PC-3 (cell line): Measurements from ENCODE around the gene UBTD1. TPM values are rescaled to one million over a fixed set of nuclear protein-coding genes. Genes with fewer than 3 reads are reported as not detected.

Experiments
- ATAC-seq: fragments of 200-7000 bp; cut with Tn5 transposase; 2 replicates; pipeline ENCODE4 v1.9.1; 2020; ENCODE audit warnings: mild to moderate bottlenecking, moderate library complexity
- BruUV-seq: library from RNA; stranded (reverse); fragments of 400-500 nt; replicated peaks from 2 replicates; lab custom pipeline; 2021; lab: Mats Ljungman, UMichigan
- CTCF ChIA-PET: fragments of 300-600 bp; sonication (Branson Sonifier 250); formaldehyde crosslinking; loops from one replicate; lab custom pipeline; 2022; ENCODE audit warnings: antibody characterized with exemption; lab: Charles Lee
- POLR2A ChIA-PET: fragments of 300-600 bp; sonication (Branson Sonifier 250); formaldehyde crosslinking; loops from one replicate; lab custom pipeline; 2022; ENCODE audit warnings: antibody characterized with exemption; ENCODE audit not compliant: unreplicated experiment; lab: Charles Lee
- DNase-seq: peaks from one replicate; pipeline ENCODE4 v3.0.0-alpha.2; 2015
- H2AFZ ChIP-seq: fragments of 300-600 bp; sonication (generic); 2 replicates; pipeline ENCODE4 v1.6.0; 2016; ENCODE audit warnings: antibody characterized with exemption, low read length
- H3F3A ChIP-seq: fragments of 300-600 bp; sonication (generic); one replicate; pipeline ENCODE4 v1.6.0; 2017; ENCODE audit warnings: antibody characterized with exemption, low read length, control low read depth, mild to moderate bottlenecking; ENCODE audit not compliant: unreplicated experiment
- H3K27ac ChIP-seq: fragments of 300-600 bp; sonication (generic); 2 replicates; pipeline ENCODE4 v1.5.1; 2016; ENCODE audit warnings: mild to moderate bottlenecking, low read length
- H3K27me3 ChIP-seq: fragments of 300-600 bp; sonication (generic); 2 replicates; pipeline ENCODE4 v1.6.1; 2016; ENCODE audit warnings: low read length, mixed read lengths
- H3K36me3 ChIP-seq: fragments of 300-600 bp; sonication (generic); 2 replicates; pipeline ENCODE4 v1.6.1; 2016; ENCODE audit warnings: low read depth, mixed run types, low read length, mixed read lengths
- H3K4me1 ChIP-seq: fragments of 300-600 bp; sonication (generic); 2 replicates; pipeline ENCODE4 v1.5.1; 2016; ENCODE audit warnings: low read length; ENCODE audit not compliant: insufficient read depth
- H3K4me2 ChIP-seq: fragments of 300-600 bp; sonication (generic); 2 replicates; pipeline ENCODE4 v1.6.0; 2016; ENCODE audit warnings: low read length
- H3K4me3 ChIP-seq: fragments of 300-600 bp; sonication (generic); 2 replicates; pipeline ENCODE4 v1.5.1; 2016; ENCODE audit warnings: mild to moderate bottlenecking, low read length, mixed read lengths
- H3K79me2 ChIP-seq: fragments of 300-600 bp; sonication (generic); 2 replicates; pipeline ENCODE4 v1.6.1; 2017; ENCODE audit warnings: low read length, mixed read lengths
- H3K9ac ChIP-seq: fragments of 300-600 bp; sonication (generic); 2 replicates; pipeline ENCODE4 v1.6.0; 2016; ENCODE audit warnings: mild to moderate bottlenecking, low read length
- H3K9me2 ChIP-seq: fragments of 300-600 bp; sonication (generic); replicated peaks from 2 replicates; pipeline ENCODE4 v1.6.1; 2016; ENCODE audit warnings: mixed run types, low read length, mixed read lengths
- H3K9me3 ChIP-seq: fragments of 300-600 bp; sonication (generic); 2 replicates; pipeline ENCODE4 v1.6.1; 2016; ENCODE audit warnings: low read length, mixed read lengths
- H4K20me1 ChIP-seq: fragments of 300-600 bp; sonication (generic); 2 replicates; pipeline ENCODE4 v1.6.1; 2016; ENCODE audit warnings: low read length, mixed read lengths
- EZH2 ChIP-seq: fragments of 300-600 bp; sonication (generic); IDR thresholded peaks from one replicate; pipeline ENCODE4 v1.6.1; 2017; ENCODE audit warnings: antibody characterized with exemption, mild to moderate bottlenecking, low read length; ENCODE audit not compliant: unreplicated experiment
- EZH2phosphoT487 ChIP-seq: fragments of 300-600 bp; sonication (generic); IDR thresholded peaks from 2 replicates; pipeline ENCODE4 v1.6.1; 2018; ENCODE audit warnings: mild to moderate bottlenecking, antibody characterized with exemption, low read length, borderline replicate concordance
- intact Hi-C: fragments of 100-400 bp; cut with micrococcal nuclease; formaldehyde crosslinking; loops from 2 replicates; pipeline ENCODE4 v1.9.0; 2023
- total RNA-seq: library from RNA; depleted of rRNA; stranded (reverse); fragments of >200 nt; gene quantifications from 2 replicates; pipeline ENCODE4 v1.2.3, GENCODE V29; 2014
- TF ChIP-seq, protein P1 (sequence below): fragments of 300-600 bp; sonication (generic); conservative IDR thresholded peaks from 2 replicates; pipeline ENCODE4 v1.5.1; 2017; ENCODE audit warnings: antibody characterized with exemption, low read depth, mild to moderate bottlenecking, low read length

The UBTD1 gene
- total RNA-seq, 1 experiment from 2014 or later, result 18.5 TPM

DNA sequence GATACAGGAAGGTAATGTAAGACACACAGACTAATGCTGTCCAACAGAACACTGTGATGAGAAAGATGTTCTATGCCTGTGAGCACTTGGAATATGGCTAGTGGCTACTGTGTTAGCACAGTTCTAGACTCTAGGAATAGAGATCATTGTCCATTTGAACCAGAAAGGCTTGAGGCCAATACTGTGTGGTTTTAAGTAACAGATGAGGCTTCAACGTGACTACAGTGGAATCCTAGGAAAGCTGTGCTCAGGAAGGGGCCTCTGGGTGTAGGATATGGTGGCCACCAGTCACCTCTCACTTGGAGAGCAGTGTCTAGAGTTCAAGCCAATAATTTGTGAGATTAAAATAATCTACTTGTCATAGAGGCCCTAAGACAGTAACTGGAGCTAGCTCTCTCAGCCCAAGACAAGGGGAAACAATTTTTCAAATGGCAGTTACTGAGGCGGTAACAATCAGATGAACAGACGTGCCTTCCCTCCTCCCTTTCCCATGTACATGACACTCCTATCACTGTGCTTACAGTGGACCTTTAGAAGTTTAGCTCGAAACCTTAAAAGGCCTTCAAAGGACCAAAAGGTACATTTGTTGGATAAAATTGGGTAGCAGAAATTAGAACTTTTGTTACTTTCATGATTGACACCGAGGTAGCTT is 42.6 kb upstream of the UBTD1 start:
- BruUV-seq, result no TSS peak
- no peak for ATAC-seq
- TF ChIP-seq EZH2 (no peak), EZH2phosphoT487 (no peak)
- TF ChIP-seq, protein P1, sequence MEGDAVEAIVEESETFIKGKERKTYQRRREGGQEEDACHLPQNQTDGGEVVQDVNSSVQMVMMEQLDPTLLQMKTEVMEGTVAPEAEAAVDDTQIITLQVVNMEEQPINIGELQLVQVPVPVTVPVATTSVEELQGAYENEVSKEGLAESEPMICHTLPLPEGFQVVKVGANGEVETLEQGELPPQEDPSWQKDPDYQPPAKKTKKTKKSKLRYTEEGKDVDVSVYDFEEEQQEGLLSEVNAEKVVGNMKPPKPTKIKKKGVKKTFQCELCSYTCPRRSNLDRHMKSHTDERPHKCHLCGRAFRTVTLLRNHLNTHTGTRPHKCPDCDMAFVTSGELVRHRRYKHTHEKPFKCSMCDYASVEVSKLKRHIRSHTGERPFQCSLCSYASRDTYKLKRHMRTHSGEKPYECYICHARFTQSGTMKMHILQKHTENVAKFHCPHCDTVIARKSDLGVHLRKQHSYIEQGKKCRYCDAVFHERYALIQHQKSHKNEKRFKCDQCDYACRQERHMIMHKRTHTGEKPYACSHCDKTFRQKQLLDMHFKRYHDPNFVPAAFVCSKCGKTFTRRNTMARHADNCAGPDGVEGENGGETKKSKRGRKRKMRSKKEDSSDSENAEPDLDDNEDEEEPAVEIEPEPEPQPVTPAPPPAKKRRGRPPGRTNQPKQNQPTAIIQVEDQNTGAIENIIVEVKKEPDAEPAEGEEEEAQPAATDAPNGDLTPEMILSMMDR, result no peak

DNA sequence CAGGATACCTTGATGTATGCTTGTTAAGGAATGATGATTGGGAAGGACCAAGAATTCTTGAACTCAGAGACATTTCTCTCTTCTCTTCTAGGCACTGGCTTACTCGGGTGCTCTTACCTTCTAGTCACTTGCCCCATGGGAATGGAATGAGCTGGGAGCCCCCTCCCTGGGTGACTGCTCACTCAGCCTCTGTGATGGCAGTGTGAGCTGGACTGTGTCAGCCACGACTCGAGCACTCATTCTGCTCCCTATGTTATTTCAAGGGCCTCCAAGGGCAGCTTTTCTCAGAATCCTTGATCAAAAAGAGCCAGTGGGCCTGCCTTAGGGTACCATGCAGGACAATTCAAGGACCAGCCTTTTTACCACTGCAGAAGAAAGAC is 42.0 kb upstream of the UBTD1 start:
- ChIA-PET POLR2A (no interaction called here), CTCF (no interaction called here)
- no peaks in the 10 kb centered on the region for H3K9me3 ChIP-seq
- H3K4me2 ChIP-seq, result no peak overlapping the region
- H3K36me3 ChIP-seq, result peaks cover 49% of the 10 kb centered on the region; the same call in 1 of the 2 replicates
- no peak for TF ChIP-seq EZH2
- TF ChIP-seq EZH2phosphoT487, result no peak
- TF ChIP-seq, protein P1, result no peak
- no peaks in the 10 kb centered on the region for H3K27me3 ChIP-seq
- no peak overlapping the region for H3K9ac ChIP-seq
- H2AFZ ChIP-seq, result no peak overlapping the region
- H4K20me1 ChIP-seq, result no peaks in the 10 kb centered on the region
- DNase-seq (no peak), ATAC-seq (no peak)
- intact Hi-C loops, result no loop called here
- H3K4me1 ChIP-seq, result no peaks in the 10 kb centered on the region
- no peaks in the 10 kb centered on the region for H3K9me2 ChIP-seq
- no peak overlapping the region for H3K27ac ChIP-seq
- no TSS peak for BruUV-seq
- H3F3A ChIP-seq, result no peaks in the 10 kb centered on the region
- no peak overlapping the region for H3K4me3 ChIP-seq
- H3K79me2 ChIP-seq, result no peaks in the 10 kb centered on the region; the same call in 1 of the 2 replicates

More for the DNA sequence above, 42.6 kb upstream of the UBTD1 start:
- Histone ChIP-seq H3K36me3 (peaks cover 44% of the 10 kb centered on the region; the same call in 1 of the 2 replicates), H3F3A (no peaks in the 10 kb centered on the region), H2AFZ (no peak overlapping the region), H3K4me3 (no peak overlapping the region), H3K9me3 (no peaks in the 10 kb centered on the region), H3K4me1 (no peaks in the 10 kb centered on the region), H3K27ac (no peak overlapping the region), H4K20me1 (no peaks in the 10 kb centered on the region), H3K9me2 (no peaks in the 10 kb centered on the region), H3K9ac (no peak overlapping the region), H3K79me2 (no peaks in the 10 kb centered on the region; the same call in 1 of the 2 replicates), H3K27me3 (no peaks in the 10 kb centered on the region), H3K4me2 (no peak overlapping the region)
- POLR2A ChIA-PET, result no interaction called here
- intact Hi-C loops, result no loop called here
- CTCF ChIA-PET, result no interaction called here
- DNase-seq, result no peak

DNA sequence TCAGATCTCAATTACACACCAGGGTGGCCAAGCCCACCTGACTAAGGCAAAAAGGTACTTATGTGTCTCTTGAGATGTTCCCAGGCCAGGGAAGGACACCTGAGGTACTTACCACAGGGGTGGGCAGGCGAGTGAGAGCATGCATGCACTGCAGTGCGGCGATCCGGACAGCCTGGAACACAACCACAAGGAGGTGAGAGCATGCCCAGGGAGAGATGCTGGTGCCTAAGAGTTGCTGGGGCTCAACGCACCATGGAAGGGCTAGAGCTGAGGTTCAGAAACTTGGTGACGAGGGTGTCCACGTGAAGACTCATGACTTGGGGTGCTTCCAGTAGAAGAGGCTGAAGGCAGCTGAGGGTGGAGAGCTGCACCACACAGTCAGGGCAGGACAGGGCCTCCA is 39.6 kb upstream of the UBTD1 start:
- H4K20me1 ChIP-seq, result no peaks in the 10 kb centered on the region
- H3K4me2 ChIP-seq, result no peak overlapping the region
- intact Hi-C loops, result no loop called here
- ChIA-PET POLR2A (no interaction called here), CTCF (no interaction called here)
- H3K4me3 ChIP-seq, result no peak overlapping the region
- H3K36me3 ChIP-seq, result peaks cover 60% of the 10 kb centered on the region
- H3K9me2 ChIP-seq, result no peaks in the 10 kb centered on the region
- DNase-seq, result no peak
- no peak for ATAC-seq
- H3K27me3 ChIP-seq, result no peaks in the 10 kb centered on the region
- no peak overlapping the region for H3K9ac ChIP-seq
- peaks cover 3% of the 10 kb centered on the region for H3F3A ChIP-seq
- H3K79me2 ChIP-seq, result no peaks in the 10 kb centered on the region; the same call in 1 of the 2 replicates
- H3K9me3 ChIP-seq, result no peaks in the 10 kb centered on the region
- no peak overlapping the region for H3K27ac ChIP-seq
- H3K4me1 ChIP-seq, result no peaks in the 10 kb centered on the region
- no peak for TF ChIP-seq EZH2
- H2AFZ ChIP-seq, result no peak overlapping the region
- no TSS peak for BruUV-seq
